ENCODE measurements around the gene XAGE3. TPM values are rescaled to one million over a fixed set of nuclear protein-coding genes. Genes with fewer than 3 reads are reported as not detected.

The XAGE3 gene
- not detected in 2 replicates for total RNA-seq

GRCh38 chrX:52867610-52868348, at the start of gene XAGE3:
Gene XAGE3, minus strand, starts transcription at chrX:52868083. Its CDS starts 950 bp downstream, at chrX:52867133.

GRCh38 chrX:52896855-52897709, 29.2 kb upstream of the XAGE3 start, which contains the start of gene FAM156B:
Gene FAM156B, plus strand, starts transcription at chrX:52897330. Its CDS starts 9,896 bp downstream, at chrX:52907226.

Other genes with a start within 250 kb of the XAGE3 start
- gene SSX7, start 213.2 kb downstream of the XAGE3 start, total RNA-seq: not detected in 2 replicates
- not detected in 2 replicates for gene SSX2, start 160.9 kb downstream of the XAGE3 start, total RNA-seq
- not detected in 2 replicates for gene SSX2B, start 116.8 kb downstream of the XAGE3 start, total RNA-seq
- gene SPANXN5, start 70.7 kb downstream of the XAGE3 start, total RNA-seq: not detected in 2 replicates
- gene XAGE5, start 56.8 kb downstream of the XAGE3 start, total RNA-seq: not detected in 2 replicates
- 12.9 TPM in 2 replicates for gene FAM156B, start 29.2 kb upstream of the XAGE3 start, total RNA-seq
- 14.5 and 20.3 TPM in 2 replicates for gene FAM156A, start 90.4 kb upstream of the XAGE3 start, total RNA-seq
- gene GPR173, start 180.7 kb upstream of the XAGE3 start, total RNA-seq: 1.5 and 1.9 TPM in 2 replicates
- gene TSPYL2, start 214.3 kb upstream of the XAGE3 start, total RNA-seq: 23.6 and 27.0 TPM in 2 replicates
- gene KANTR, start 226.1 kb upstream of the XAGE3 start, total RNA-seq: 7.5 and 10.1 TPM in 2 replicates

Data from bronchial smooth muscle cell (primary cell).